Measurements from ENCODE around the gene CADM2.

GRCh38 chr3:85652360-85652759 is 693.6 kb downstream of the CADM2 start:
- TF ChIP-seq ZNF350 (tag by site-specific recombination; IDR thresholded peaks at IDR 0.05) (no peak), CTCF (tag by site-specific recombination; IDR thresholded peaks at IDR 0.05) (no peak), TCF7L2 (IDR thresholded peaks at IDR 0.05; ENCODE audit: borderline replicate concordance, low read depth, low read length) (no peak), PRDM1 (tag by site-specific recombination; IDR thresholded peaks at IDR 0.05) (no peak), KLF9 (tag by site-specific recombination; IDR thresholded peaks at IDR 0.05; ENCODE audit: low read depth) (no peak), ZNF501 (tag by site-specific recombination; IDR thresholded peaks at IDR 0.05) (no peak), ZNF404 (tag by site-specific recombination; IDR thresholded peaks at IDR 0.05) (no peak), OSR2 (tag by site-specific recombination; IDR thresholded peaks at IDR 0.05) (no peak)
- TF ChIP-seq, protein P1, sequence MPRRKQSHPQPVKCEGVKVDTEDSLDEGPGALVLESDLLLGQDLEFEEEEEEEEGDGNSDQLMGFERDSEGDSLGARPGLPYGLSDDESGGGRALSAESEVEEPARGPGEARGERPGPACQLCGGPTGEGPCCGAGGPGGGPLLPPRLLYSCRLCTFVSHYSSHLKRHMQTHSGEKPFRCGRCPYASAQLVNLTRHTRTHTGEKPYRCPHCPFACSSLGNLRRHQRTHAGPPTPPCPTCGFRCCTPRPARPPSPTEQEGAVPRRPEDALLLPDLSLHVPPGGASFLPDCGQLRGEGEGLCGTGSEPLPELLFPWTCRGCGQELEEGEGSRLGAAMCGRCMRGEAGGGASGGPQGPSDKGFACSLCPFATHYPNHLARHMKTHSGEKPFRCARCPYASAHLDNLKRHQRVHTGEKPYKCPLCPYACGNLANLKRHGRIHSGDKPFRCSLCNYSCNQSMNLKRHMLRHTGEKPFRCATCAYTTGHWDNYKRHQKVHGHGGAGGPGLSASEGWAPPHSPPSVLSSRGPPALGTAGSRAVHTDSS (tag by site-specific recombination; IDR thresholded peaks at IDR 0.05) = no peak
